ENCODE results near the gene DRC1.

DRC1 gene

DNA sequence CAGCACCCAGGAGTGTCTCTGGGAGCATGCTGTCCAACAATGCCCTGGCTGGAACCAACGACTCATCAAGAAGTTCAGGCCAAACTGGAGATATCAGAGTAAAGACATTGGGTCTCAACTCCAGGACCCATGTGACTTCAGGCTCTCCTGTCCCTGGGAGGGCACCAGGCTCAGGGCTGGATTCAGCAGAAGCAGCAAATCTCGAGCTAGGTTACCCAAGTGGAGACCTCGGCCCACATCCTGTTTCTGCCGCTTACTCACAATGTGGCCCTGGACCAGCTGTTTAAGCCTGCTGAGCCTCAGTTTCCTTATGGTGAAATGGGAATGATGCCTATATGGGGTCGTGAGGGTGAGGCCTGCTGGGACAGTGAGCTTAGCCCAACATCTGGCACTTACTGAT lies 85.5 kb downstream of the DRC1 start:
- no peak for TF ChIP-seq CTCF (conservative IDR thresholded peaks at IDR 0.05; ENCODE audit: low read depth, low read length)
- no peak overlapping the region for H3K4me3 ChIP-seq (ENCODE audit: low read depth, low read length)
- no peak for DNase-seq (ENCODE audit: low read depth)

DNA sequence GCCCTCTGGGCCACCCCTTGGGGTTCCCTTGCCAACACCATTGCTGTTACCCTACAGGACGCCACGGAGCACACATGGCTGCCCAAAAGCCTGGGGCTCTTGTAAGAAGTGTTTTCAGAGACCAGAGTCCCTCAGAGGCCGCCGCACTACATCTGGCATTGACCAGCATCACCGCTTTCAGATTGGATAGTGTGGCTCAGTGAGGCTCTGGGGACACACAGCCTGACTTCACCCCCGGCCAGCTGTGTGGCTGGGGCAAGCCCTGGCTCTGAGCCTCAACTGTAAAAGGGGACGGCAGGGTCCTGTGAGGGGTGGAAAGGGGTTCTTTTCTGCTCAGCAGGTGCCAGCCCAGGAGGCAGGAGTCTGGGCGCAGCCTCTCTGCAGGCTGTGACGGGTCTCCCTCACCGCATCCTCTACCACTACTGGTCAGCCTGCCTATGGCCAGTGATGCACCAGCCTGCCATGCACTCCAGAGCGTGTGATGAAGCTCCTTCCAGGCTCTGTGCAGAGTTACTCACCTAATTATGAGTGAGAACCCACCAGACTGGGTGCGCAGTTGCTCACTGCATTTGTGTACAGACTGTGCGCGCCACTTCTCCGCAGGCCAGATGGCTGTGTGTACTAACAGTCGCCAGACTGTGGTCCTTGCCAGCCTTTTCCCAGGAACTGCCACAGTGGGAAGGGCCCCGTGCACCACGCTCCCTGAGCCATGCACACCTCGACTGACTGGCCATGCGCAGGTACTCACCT lies 86.9 kb downstream of the DRC1 start:
- DNase-seq (ENCODE audit: low read depth), result no peak
- TF ChIP-seq CTCF (conservative IDR thresholded peaks at IDR 0.05; ENCODE audit: low read depth, low read length), result no peak

GRCh38 chr2:26489213-26489850 lies 87.6 kb downstream of the DRC1 start:
- DNase-seq (ENCODE audit: low read depth), result no peak

More for the DNA sequence above, 86.9 kb downstream of the DRC1 start:
- no peak overlapping the region for H3K4me3 ChIP-seq (ENCODE audit: low read depth, low read length)

DNA sequence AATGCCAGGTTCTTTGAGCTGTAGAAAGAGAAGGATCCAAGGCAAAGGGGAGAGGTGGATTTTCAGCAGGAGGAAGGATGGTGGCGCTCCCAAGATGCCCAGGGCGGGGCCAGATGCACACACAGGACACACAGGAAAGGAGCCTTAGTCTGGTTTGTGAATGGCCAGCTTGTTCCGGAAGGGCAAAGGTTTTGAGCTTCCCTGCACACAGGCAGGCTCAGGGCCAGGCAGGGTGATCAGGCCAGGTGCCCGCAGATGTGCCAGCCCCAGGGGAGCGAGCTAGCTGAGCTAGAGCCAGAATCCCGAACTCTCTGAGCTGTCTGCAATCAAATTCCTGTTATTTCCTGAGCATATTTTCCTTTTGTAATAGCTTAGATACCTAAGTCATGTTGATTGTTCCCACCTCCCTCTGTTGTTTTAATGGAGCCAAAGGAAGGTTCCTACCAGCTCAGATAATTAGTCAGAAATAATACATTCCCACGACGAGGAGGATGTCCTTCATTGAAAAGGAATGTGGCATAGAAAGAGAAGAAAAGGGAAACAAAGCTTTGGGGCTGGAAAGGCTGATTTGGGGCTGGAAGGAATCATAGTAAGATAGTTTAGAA lies 89.9 kb downstream of the DRC1 start:
- no peak for TF ChIP-seq CTCF (conservative IDR thresholded peaks at IDR 0.05; ENCODE audit: low read depth, low read length)
- DNase-seq (ENCODE audit: low read depth), result no peak
- H3K4me3 ChIP-seq (ENCODE audit: low read depth, low read length), result no peak overlapping the region

More at GRCh38 chr2:26489213-26489850, 87.6 kb downstream of the DRC1 start:
- TF ChIP-seq CTCF (conservative IDR thresholded peaks at IDR 0.05; ENCODE audit: low read depth, low read length), result no peak
- no peak overlapping the region for H3K4me3 ChIP-seq (ENCODE audit: low read depth, low read length)

DNA sequence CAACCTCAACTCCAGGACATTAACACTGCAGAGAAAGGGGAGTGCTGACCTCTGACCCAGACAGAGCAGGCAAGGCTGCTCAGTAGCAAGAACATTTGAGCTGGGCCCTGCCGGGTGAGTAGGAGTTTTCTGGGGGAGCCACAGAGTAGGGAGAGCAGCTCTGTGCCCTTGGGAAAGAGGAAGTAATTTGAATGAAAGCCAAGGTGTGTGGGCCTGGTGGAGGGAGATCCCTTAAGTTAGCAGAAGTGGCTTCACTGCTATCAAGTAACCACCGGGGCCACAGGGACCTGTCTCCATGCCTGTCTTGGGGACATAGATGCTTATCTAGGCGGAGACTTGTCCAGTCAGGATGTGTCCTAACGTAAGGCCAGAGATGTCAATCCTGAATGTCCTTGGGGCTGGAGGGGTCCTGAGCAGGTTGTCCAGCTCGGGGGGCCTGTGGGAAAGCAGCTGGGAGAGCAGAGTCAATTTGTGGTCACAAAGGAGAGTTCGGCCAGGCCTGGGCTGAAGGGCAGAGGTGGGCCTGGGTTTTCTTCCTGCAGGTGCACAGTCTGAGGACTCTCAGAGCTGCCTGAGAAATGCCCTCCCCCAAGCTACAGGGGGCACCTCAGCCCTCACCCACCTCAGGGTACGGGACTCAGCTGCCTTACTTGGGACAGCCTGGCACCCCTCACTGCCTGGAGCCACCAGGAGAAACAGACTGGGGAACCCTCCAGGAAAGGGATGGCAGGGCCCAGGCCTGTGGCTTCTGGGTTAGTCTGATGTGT lies 91.2 kb downstream of the DRC1 start:
- TF ChIP-seq CTCF (conservative IDR thresholded peaks at IDR 0.05; ENCODE audit: low read depth, low read length), result no peak
- H3K4me3 ChIP-seq (ENCODE audit: low read depth, low read length), result no peak overlapping the region
- DNase-seq (ENCODE audit: low read depth), result no peak

- DNase-seq (ENCODE audit: low read depth), result no peak
- H3K4me3 ChIP-seq (ENCODE audit: low read depth, low read length), result no peak overlapping the region
- TF ChIP-seq CTCF (conservative IDR thresholded peaks at IDR 0.05; ENCODE audit: low read depth, low read length), result no peak
Measured at GRCh38 chr2:26493566-26493965, 91.8 kb downstream of the DRC1 start.
